HG02798 (cell line): Measurements from ENCODE around the gene ZNF773.

Experiments used
- ATAC-seq: cut with Tn5 transposase; IDR thresholded peaks from one replicate; pipeline ENCODE4 v1.9.1; 2021; ENCODE audit warnings: mild to moderate bottlenecking; ENCODE audit not compliant: unreplicated experiment, poor library complexity

Gene ZNF773

GRCh38 chr19:57557659-57558058 lies 57.9 kb downstream of the ZNF773 start:
- ATAC-seq = no peak
